CD4-positive, alpha-beta T cell (primary cell): ENCODE data around the gene TRIM4. TPM values are rescaled to one million over a fixed set of nuclear protein-coding genes. Genes with fewer than 3 reads are reported as not detected.

Experiments used
- ATAC-seq: fragments of 200-7000 bp; cut with Tn5 transposase; one replicate; pipeline ENCODE4 v1.10.0; 2022; ENCODE audit warnings: mild to moderate bottlenecking; ENCODE audit not compliant: poor library complexity
- CTCF ChIA-PET: fragments of 350-600 bp; sonication (Branson Sonifier 250); formaldehyde crosslinking; loops from one replicate; lab custom pipeline; 2021; ENCODE audit warnings: antibody characterized with exemption, inconsistent platforms; lab: Charles Lee
- POLR2A ChIA-PET: fragments of 350-600 bp; sonication (Branson Sonifier 250); formaldehyde crosslinking; loops from one replicate; lab custom pipeline; 2021; ENCODE audit warnings: antibody characterized with exemption, inconsistent platforms; lab: Charles Lee
- DNase-seq, 14 experiments: peaks; one replicate each; pipeline ENCODE4 v3.0.0-alpha.2; 2013 to 2020; ENCODE audit warnings: mixed read lengths in 2 of 14
- H3K27ac ChIP-seq, 2 donors: one replicate each; pipeline versions ENCODE4 v1.5.1 to v1.7.0; 2013; ENCODE audit warnings: low read length in 2 of 2, low read depth in 1 of 2, mild to moderate bottlenecking in 1 of 2
- H3K27me3 ChIP-seq, 2 experiments: 1 replicate in 1 of 2; 2 replicates in 1 of 2; pipeline versions ENCODE4 v1.6.1 to v1.7.0; 2013; ENCODE audit warnings: low read length in 2 of 2, control low read depth in 1 of 2, mild to moderate bottlenecking in 1 of 2, moderate library complexity in 1 of 2; ENCODE audit not compliant: insufficient read depth in 2 of 2, control insufficient read depth in 1 of 2
- H3K36me3 ChIP-seq: one replicate; pipeline ENCODE4 v1.6.1; 2013; ENCODE audit warnings: low read length, control low read depth; ENCODE audit not compliant: insufficient read depth
- H3K4me1 ChIP-seq: one replicate; pipeline ENCODE4 v1.6.1; 2013; ENCODE audit warnings: low read length, control low read depth; ENCODE audit not compliant: insufficient read depth
- H3K4me3 ChIP-seq: one replicate; pipeline ENCODE4 v1.5.1; 2013; ENCODE audit warnings: mild to moderate bottlenecking, low read length, moderate library complexity
- H3K9me3 ChIP-seq, 2 experiments: 1 replicate in 1 of 2; 2 replicates in 1 of 2; pipeline versions ENCODE4 v1.6.1 to v1.7.0; 2013; ENCODE audit warnings: low read length in 2 of 2, mild to moderate bottlenecking in 2 of 2, control low read depth in 1 of 2, moderate library complexity in 1 of 2; ENCODE audit not compliant: control insufficient read depth in 1 of 2, insufficient read depth in 1 of 2
- H3K27ac Mint-ChIP-seq: one replicate; pipeline ENCODE4 v1.8.0; 2020; ENCODE audit warnings: mixed read lengths
- H3K27me3 Mint-ChIP-seq: one replicate; pipeline ENCODE4 v1.8.0; 2021; ENCODE audit warnings: mixed read lengths
- H3K36me3 Mint-ChIP-seq: one replicate; pipeline ENCODE4 v1.8.0; 2021; ENCODE audit warnings: low read depth, mixed read lengths
- H3K4me1 Mint-ChIP-seq: one replicate; pipeline ENCODE4 v1.8.0; 2021; ENCODE audit warnings: low read depth, mixed read lengths
- H3K4me3 Mint-ChIP-seq: one replicate; pipeline ENCODE4 v1.8.0; 2020; ENCODE audit warnings: mild to moderate bottlenecking, mixed read lengths
- H3K9me3 Mint-ChIP-seq: one replicate; pipeline ENCODE4 v1.8.0; 2020; ENCODE audit warnings: mixed read lengths
- CTCF ChIP-seq: fragments of 200-600 bp; IDR thresholded peaks from one replicate; pipeline ENCODE4 v1.8.0; 2022; ENCODE audit warnings: antibody characterized with exemption, mild to moderate bottlenecking
- intact Hi-C, 2 experiments: fragments of 100-400 bp; cut with DNase I in 1 of 2; cut with micrococcal nuclease in 1 of 2; formaldehyde crosslinking; loops; one replicate each; pipeline versions ENCODE4 v1.15.1 to v1.9.0; 2023 to 2025; cut with DNase I, micrococcal nuclease
- total RNA-seq, 174 experiments: library from RNA in 2 of 174; stranded (reverse) in 2 of 174; gene quantifications; one replicate each; pipeline ENCODE4 v1.2.3 and lab custom pipeline; 2021 to 2026

TRIM4 gene
- total RNA-seq, 2 experiments from 2014 or later, result 22.8 to 23.1 TPM

- Mint-ChIP-seq H3K27me3 (peaks cover 6% of the 10 kb centered on the region), H3K36me3 (no peaks in the 10 kb centered on the region), H3K4me1 (peaks cover 32% of the 10 kb centered on the region), H3K4me3 (peak overlapping the region; percentile 79), H3K27ac (peak overlapping the region; percentile 61), H3K9me3 (no peaks in the 10 kb centered on the region)
- ChIA-PET CTCF (interaction anchor here (0.9 to 1.5 kb wide), 4 partner anchors 10 to 20 kb away, joined by 3 to 5 read pairs (median 4); partner anchors contain the start of gene TRIM4), POLR2A (interaction anchor here (0.5 to 2.3 kb wide), 7 partner anchors 10 to 498 kb away, joined by 3 to 35 read pairs (median 4); partner anchors contain the start of gene TRIM4)
- peak; percentile 51 for TF ChIP-seq CTCF
- DNase-seq (no peak), ATAC-seq (no peak)
- H3K27me3 ChIP-seq, result peaks cover 0 to 13% of the 10 kb centered on the region in 2 experiments
- peaks cover 20% of the 10 kb centered on the region for H3K4me1 ChIP-seq
- H3K9me3 ChIP-seq, result no peaks in the 10 kb centered on the region
- no peak overlapping the region for H3K27ac ChIP-seq
- no peaks in the 10 kb centered on the region for H3K36me3 ChIP-seq
- H3K4me3 ChIP-seq, result peak overlapping the region; percentile 43
- intact Hi-C loops, result loop anchor here (2.0 to 5.0 kb wide), 2 partner anchors 19 to 58 kb away; no protein-coding TSS in a partner anchor
These were observed 10.4 kb upstream of the TRIM4 start for GRCh38 chr7:99929730-99930053.

- Mint-ChIP-seq H3K27ac (peak within 1 kb of the TSS; percentile 61), H3K4me3 (peak within 1 kb of the TSS; percentile 79), H3K36me3 (no peaks in the 10 kb centered on the region), H3K27me3 (peaks cover 6% of the 10 kb centered on the region), H3K9me3 (no peaks in the 10 kb centered on the region), H3K4me1 (peaks cover 31% of the 10 kb centered on the region)
- no peak for TF ChIP-seq CTCF
- H3K36me3 ChIP-seq, result no peaks in the 10 kb centered on the region
- ChIA-PET POLR2A (interaction anchor here (0.5 to 2.3 kb wide), 8 partner anchors 9 to 499 kb away, joined by 3 to 35 read pairs (median 4); partner anchors contain the start of gene TRIM4), CTCF (interaction anchor here (0.9 to 1.5 kb wide), 5 partner anchors 9 to 21 kb away, joined by 3 to 5 read pairs (median 4); partner anchors contain the start of gene TRIM4)
- H3K27ac ChIP-seq, result no peak within 1 kb of the TSS
- intact Hi-C loops, result loop anchor here (2.0 kb wide), 1 partner anchor 20 kb away; no protein-coding TSS in a partner anchor
- ATAC-seq (peak; percentile 94), DNase-seq (peak; percentile 15 to 68 (median 45))
- H3K4me1 ChIP-seq, result peaks cover 18% of the 10 kb centered on the region
- peaks cover 0 to 13% of the 10 kb centered on the region in 2 experiments for H3K27me3 ChIP-seq
- peak within 1 kb of the TSS; percentile 43 for H3K4me3 ChIP-seq
- no peaks in the 10 kb centered on the region for H3K9me3 ChIP-seq
These were observed 9.8 kb upstream of the TRIM4 start, which contains the start of gene GJC3 for GRCh38 chr7:99928994-99929729. Gene GJC3 (minus strand): TSS chr7:99929620. CDS start chr7:99929620, 0 bp downstream.

GRCh38 chr7:99928188-99928587, 8.9 kb upstream of the TRIM4 start:
- peaks cover 31% of the 10 kb centered on the region for H3K4me1 Mint-ChIP-seq
- Histone ChIP-seq H3K36me3 (no peaks in the 10 kb centered on the region), H3K4me3 (no peak overlapping the region), H3K27me3 (peaks cover 0 to 13% of the 10 kb centered on the region in 2 experiments), H3K9me3 (no peaks in the 10 kb centered on the region), H3K27ac (no peak overlapping the region), H3K4me1 (peaks cover 18% of the 10 kb centered on the region)
- no peaks in the 10 kb centered on the region for H3K9me3 Mint-ChIP-seq
- H3K27me3 Mint-ChIP-seq, result peaks cover 6% of the 10 kb centered on the region
- peak overlapping the region; percentile 79 for H3K4me3 Mint-ChIP-seq
- ChIA-PET CTCF (interaction anchor here (0.9 kb wide), 1 partner anchor 11 kb away, joined by 3 read pairs; no protein-coding TSS in a partner anchor), POLR2A (interaction anchor here (0.7 to 2.3 kb wide), 3 partner anchors 9 to 93 kb away, joined by 3 to 35 read pairs (median 3); partner anchors contain the start of gene TRIM4)
- no peak for ATAC-seq
- H3K27ac Mint-ChIP-seq, result peak overlapping the region; percentile 61
- no peaks in the 10 kb centered on the region for H3K36me3 Mint-ChIP-seq
- TF ChIP-seq CTCF, result no peak
- intact Hi-C loops, result loop anchor here (2.0 kb wide), 1 partner anchor 21 kb away; no protein-coding TSS in a partner anchor
- DNase-seq, result no peak
